ENCODE results near the gene CDC23. TPM values are rescaled to one million over a fixed set of nuclear protein-coding genes. Genes with fewer than 3 reads are reported as not detected.

Gene CDC23
- total RNA-seq, 1 experiment from 2014 or later, result 41.3 TPM

- H3K27ac ChIP-seq (ENCODE audit: insufficient read length, low read depth, low read length), result no peak overlapping the region
- no peak overlapping the region for H2BK12ac ChIP-seq (ENCODE audit: insufficient read length, low read depth, low read length)
- no peak overlapping the region for H3K4me2 ChIP-seq (ENCODE audit: insufficient read depth, insufficient read length, low read length)
- H2BK5ac ChIP-seq (ENCODE audit: insufficient read length, low read length), result no peak overlapping the region
- H3K4me1 Mint-ChIP-seq, result peaks cover 3 to 4% of the 10 kb centered on the region in 2 experiments
- H3T11ph ChIP-seq (ENCODE audit: low read length), result no peak overlapping the region
- no peaks in the 10 kb centered on the region for H3K4me1 ChIP-seq (ENCODE audit: insufficient read depth, low read length)
- peaks cover 0 to 3% (median 2%) of the 10 kb centered on the region in 3 experiments; a peak in 2 of 7 replicates for H3K36me3 Mint-ChIP-seq (ENCODE audit: insufficient read depth in 1 of 3, low read depth in 3 of 3)
- no peak overlapping the region for H3K27ac Mint-ChIP-seq
- H3K9me3 Mint-ChIP-seq, result peaks cover 13 to 19% of the 10 kb centered on the region in 2 experiments
- no peak overlapping the region for H3K14ac ChIP-seq (ENCODE audit: insufficient read depth, low read length)
- no peak overlapping the region for H3K4ac ChIP-seq (ENCODE audit: low read depth, low read length)
- no peak overlapping the region for H2AK5ac ChIP-seq (ENCODE audit: insufficient read length, low read length)
- H2AFZ ChIP-seq (ENCODE audit: low read length), result no peak overlapping the region
- H3K79me2 ChIP-seq (ENCODE audit: insufficient read depth, low read length), result no peaks in the 10 kb centered on the region
- H4K91ac ChIP-seq (ENCODE audit: insufficient read length, low read depth, low read length), result no peak overlapping the region
- no peak overlapping the region for H4K5ac ChIP-seq (ENCODE audit: insufficient read length, low read depth, low read length)
- H3K9me3 ChIP-seq (ENCODE audit: control insufficient read depth, low read depth, low read length), result no peaks in the 10 kb centered on the region
- no peak overlapping the region for H3K23ac ChIP-seq (ENCODE audit: insufficient read length, low read depth, low read length)
- WGBS (ENCODE audit: extremely low coverage, insufficient read length, low lambda C conversion rate), result no CpG with 5 or more reads among the region's 1 CpG
- H2BK15ac ChIP-seq (ENCODE audit: low read depth, low read length), result no peak overlapping the region
- H3K23me2 ChIP-seq (ENCODE audit: insufficient read length, low read depth, low read length, poor library complexity, severe bottlenecking), result no peaks in the 10 kb centered on the region
- H4K20me1 ChIP-seq (ENCODE audit: control insufficient read depth, insufficient read depth, insufficient read length), result no peaks in the 10 kb centered on the region
- peaks cover 6% of the 10 kb centered on the region for H3K27me3 Mint-ChIP-seq (ENCODE audit: low read depth)
- no peak overlapping the region for H2BK120ac ChIP-seq (ENCODE audit: low read depth, low read length, poor library complexity, severe bottlenecking)
- H3K18ac ChIP-seq (ENCODE audit: insufficient read length, low read depth, low read length), result no peak overlapping the region
- DNase-seq, result no peak
- no peak overlapping the region for H3K4me3 Mint-ChIP-seq
- no peak overlapping the region for H3K9ac ChIP-seq (ENCODE audit: extremely low read depth, insufficient read length, low read length)
- no peak overlapping the region for H4K8ac ChIP-seq (replicated peaks; ENCODE audit: insufficient read length, low read depth, low read length)
- TF ChIP-seq, protein P1, sequence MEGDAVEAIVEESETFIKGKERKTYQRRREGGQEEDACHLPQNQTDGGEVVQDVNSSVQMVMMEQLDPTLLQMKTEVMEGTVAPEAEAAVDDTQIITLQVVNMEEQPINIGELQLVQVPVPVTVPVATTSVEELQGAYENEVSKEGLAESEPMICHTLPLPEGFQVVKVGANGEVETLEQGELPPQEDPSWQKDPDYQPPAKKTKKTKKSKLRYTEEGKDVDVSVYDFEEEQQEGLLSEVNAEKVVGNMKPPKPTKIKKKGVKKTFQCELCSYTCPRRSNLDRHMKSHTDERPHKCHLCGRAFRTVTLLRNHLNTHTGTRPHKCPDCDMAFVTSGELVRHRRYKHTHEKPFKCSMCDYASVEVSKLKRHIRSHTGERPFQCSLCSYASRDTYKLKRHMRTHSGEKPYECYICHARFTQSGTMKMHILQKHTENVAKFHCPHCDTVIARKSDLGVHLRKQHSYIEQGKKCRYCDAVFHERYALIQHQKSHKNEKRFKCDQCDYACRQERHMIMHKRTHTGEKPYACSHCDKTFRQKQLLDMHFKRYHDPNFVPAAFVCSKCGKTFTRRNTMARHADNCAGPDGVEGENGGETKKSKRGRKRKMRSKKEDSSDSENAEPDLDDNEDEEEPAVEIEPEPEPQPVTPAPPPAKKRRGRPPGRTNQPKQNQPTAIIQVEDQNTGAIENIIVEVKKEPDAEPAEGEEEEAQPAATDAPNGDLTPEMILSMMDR (conservative IDR thresholded peaks at IDR 0.05), result no peak
- no peaks in the 10 kb centered on the region for H3K27me3 ChIP-seq (ENCODE audit: insufficient read depth, low read length)
- no peaks in the 10 kb centered on the region for H3K79me1 ChIP-seq (ENCODE audit: insufficient read depth, low read depth, low read length, poor library complexity, severe bottlenecking)
- H3K56ac ChIP-seq (ENCODE audit: insufficient read length, low read depth, low read length), result no peak overlapping the region
- H2BK20ac ChIP-seq (ENCODE audit: low read depth, low read length, poor library complexity, severe bottlenecking), result no peak overlapping the region
These were observed 10.4 kb upstream of the CDC23 start for GRCh38 chr5:138223532-138223931.

All from H9 (cell line).